Fibroblast of mammary gland (primary cell): Measurements from ENCODE around the gene MPV17L2.
"Not testable (repeated sequence)": the region's sequence is repeated elsewhere in the genome, so short reads cannot be mapped to it uniquely, and the experiment has no call there.

ENCODE experiments used
- DNase-seq: peaks from one replicate; pipeline ENCODE4 v3.0.0-alpha.2; 2010; ENCODE audit warnings: low read depth
- H3K4me3 ChIP-seq: 2 replicates; pipeline ENCODE4 v1.5.1; 2011; ENCODE audit warnings: low read depth, mild to moderate bottlenecking, low read length, moderate library complexity; ENCODE audit not compliant: control insufficient read depth
- CTCF ChIP-seq: conservative IDR thresholded peaks from 2 replicates; pipeline ENCODE4 v1.5.1; 2011; ENCODE audit warnings: low read depth, low read length, inconsistent platforms; ENCODE audit not compliant: control insufficient read depth, insufficient read depth

The MPV17L2 gene

GRCh38 chr19:18205200-18205892 is 12.3 kb downstream of the MPV17L2 start:
- DNase-seq, result peak; percentile 69
- TF ChIP-seq CTCF, result no peak
- peak overlapping the region; percentile 69 for H3K4me3 ChIP-seq

GRCh38 chr19:18206018-18206417 is 13.0 kb downstream of the MPV17L2 start:
- H3K4me3 ChIP-seq, result no peak overlapping the region
- no peak for DNase-seq
- no peak for TF ChIP-seq CTCF

- peak; percentile 81 for DNase-seq
- H3K4me3 ChIP-seq, result peak overlapping the region; percentile 6
- TF ChIP-seq CTCF, result peak; percentile 52
Observed at GRCh38 chr19:18208098-18208951, 15.3 kb downstream of the MPV17L2 start.

GRCh38 chr19:18209912-18210311 is 16.9 kb downstream of the MPV17L2 start:
- not testable (repeated sequence) for DNase-seq, H3K4me3 ChIP-seq

- DNase-seq, result no peak
- no peak overlapping the region for H3K4me3 ChIP-seq
- no peak for TF ChIP-seq CTCF
Observed at GRCh38 chr19:18211683-18212082, 18.7 kb downstream of the MPV17L2 start.

- TF ChIP-seq CTCF, result no peak
- DNase-seq, result peak; percentile 67
- H3K4me3 ChIP-seq, result no peak overlapping the region
Observed at GRCh38 chr19:18214779-18215433, 21.9 kb downstream of the MPV17L2 start.

DNA sequence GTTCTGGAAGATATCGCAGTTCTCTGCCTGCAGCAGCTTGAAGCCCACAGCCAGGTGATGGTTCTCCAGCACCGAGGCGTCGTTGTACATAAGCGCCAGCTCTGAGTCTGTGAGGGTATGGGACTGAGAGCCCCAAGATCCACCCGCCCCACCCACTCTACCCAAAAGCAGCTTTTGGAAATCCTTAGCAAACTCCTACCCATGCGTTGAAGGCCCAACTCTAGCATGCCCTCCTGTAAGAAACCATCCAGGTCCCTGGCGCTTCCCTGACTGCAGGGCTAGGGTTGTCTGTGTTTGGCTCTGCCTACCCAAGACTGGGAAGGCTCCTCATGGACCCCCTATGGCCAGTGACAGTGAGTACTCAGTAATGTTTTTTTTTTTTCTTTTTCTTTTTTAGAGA is 23.8 kb downstream of the MPV17L2 start:
- no peak overlapping the region for H3K4me3 ChIP-seq
- DNase-seq, result no peak
- no peak for TF ChIP-seq CTCF
